Measurements from ENCODE around the gene THSD4.
"Not testable (repeated sequence)": the region's sequence is repeated elsewhere in the genome, so short reads cannot be mapped to it uniquely, and the experiment has no call there.

Gene THSD4

DNA sequence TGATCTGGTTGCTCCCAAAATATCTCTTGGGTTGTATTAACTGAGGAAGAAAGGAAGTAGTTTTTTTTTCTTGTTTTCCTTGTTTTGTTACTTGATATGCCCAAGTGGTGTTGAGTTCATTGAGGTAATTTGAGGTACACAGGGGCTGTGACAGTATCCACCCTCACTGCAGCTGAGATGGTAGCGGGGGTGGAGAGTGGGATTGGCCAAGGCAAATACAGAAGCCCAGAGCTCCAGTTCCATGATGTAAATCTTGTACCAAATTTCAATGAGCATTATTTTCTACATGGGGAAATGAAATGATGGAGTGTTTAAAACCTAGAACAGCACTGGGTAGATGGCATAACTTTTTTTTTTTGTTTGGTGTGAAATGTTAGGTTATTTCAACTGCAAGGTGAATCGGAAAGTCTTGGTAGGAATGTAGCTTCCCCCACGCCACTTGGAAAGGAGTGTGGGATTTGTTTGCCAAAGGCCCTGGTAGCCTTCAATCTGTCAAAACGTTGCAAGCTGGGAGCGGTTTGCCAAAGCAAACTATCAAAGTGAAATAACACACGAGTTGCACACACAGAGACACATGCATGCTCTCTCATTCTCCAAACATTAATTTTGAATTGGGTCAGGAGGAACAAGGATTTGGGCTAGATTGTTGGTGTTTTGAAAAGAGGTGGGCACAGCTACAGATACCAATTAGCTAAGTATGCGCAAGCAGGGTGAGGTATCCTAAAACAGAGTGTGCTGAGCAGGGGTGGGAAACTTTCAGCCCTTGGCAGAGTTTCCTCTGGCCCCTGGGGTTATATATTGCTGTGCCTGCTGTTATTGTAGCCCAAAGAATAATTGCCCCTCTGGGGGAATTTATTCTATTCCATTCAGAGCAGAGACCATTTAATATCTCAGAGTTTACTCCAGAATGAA, 34.6 kb downstream of the THSD4 start:
- DNase-seq (ENCODE audit: low spot score) = no peak

DNA sequence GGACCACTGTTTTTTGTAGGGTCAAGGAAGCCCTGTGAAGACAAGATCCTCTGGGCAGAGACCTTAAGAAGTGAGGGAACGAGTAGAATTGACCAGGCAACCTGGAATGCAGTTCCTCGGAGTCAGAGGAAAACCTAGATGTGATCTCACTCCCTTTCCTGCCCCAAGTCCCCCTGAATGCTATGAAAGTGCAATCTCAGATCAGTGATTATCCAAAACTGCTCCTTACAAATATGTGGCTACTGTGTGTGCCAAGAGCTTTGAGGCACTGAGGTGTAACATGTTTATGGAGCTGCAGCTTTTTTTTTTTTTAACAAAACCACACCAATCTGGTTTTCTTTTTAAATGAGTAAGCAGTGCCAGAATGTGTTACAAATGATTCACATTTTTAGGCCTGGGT, 35.8 kb downstream of the THSD4 start:
- no peak for DNase-seq (ENCODE audit: low spot score)

DNA sequence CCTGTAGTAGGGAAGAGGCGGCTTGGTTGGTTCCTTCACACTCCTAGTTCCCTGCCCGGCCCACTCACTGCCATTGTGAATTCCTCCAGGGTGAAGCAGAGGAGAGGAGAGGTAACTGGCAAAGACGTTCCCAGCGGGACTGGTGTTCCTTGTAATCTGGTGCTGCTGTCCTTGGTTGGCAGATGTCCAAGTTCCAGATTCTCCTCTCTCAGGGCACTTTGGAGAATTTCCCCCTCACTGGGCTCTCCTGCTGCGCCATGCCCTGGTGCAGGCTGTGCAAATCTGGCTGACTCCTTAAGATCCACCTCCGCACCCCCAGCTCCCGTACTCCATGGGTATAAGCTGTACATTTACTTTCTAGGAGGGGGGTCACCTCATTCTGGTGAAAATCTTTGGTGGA, 37.3 kb downstream of the THSD4 start:
- DNase-seq (ENCODE audit: low spot score) = no peak

DNA sequence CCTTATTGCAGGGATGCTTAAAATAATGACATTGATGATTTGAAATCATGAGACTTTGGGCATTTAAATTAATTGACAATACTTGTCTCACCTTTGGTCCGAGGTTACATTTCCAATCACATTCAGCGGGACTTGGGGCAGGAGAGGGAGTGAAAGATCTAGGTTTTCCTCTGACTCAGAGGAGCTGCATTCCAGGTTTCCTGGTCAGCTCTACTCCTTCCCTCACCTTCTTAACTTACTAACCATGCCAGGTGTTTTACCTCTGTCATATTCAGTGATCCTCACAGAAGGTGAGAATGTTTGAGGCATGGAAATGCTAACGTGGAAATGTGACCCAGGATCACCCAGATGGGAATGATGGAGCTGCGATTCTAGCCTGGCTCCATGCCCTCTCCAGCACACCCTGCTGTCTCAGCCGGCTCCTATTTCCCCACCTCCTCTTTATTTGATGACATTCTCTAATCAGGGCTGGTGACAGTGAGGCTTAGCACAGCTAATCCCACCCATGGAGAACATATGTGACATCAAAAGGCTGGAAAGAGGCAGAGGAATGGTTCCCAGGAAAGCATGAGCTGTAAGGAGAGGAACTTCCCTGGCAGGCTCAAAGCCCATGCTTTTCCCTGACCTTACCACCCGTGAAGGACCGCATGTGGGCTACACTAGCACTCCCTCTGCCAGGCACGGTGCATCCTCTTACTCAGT, 38.7 kb downstream of the THSD4 start:
- DNase-seq (ENCODE audit: low spot score) = no peak

DNA sequence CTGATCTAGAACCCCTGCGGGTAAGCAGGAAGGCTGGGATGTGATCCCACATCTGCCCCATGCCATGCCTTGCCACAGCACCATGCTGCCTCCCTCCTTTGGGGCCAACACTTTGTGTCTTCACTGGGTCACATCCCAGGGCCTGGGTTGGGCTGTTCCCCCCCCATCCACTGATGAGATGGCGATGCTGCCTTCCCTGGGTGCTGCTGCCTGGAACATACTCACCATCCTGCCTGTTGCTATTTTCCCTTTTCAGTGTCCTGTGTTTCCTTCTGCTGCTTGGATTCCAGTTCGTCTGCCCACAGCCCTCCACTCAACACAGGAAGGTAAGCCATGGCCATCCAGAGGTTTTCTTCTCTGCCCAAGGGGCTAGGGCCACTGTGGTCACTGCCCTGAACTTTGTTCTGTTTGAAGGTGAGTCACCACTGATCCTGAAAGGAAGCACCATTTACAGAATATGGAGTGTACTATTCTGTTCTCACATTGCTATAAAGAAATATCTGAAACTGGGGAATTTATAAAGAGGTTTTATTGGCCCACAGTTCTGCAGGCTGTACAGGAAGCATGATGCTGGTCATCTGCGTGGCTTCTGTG, 39.4 kb downstream of the THSD4 start:
- no peak for DNase-seq (ENCODE audit: low spot score)

DNA sequence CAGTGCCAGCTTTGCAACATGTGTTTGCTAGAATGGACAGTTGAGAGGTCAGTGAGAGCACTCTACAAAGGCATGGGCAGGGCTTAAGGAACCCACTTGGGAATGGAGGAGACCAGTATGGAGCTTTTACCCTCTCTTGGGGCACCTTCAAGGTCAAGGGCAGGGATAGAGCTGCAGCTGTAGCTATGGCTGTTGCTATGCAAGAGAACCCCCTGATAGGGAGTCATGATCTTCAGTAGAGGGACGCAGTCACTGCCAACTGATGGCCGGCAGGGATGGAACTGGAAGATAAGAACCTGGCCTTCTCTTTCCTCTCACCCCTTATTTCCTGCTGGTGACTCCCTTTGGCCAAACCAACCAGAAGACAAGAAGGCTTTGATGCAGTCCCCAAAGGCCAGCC, 40.3 kb downstream of the THSD4 start:
- no peak for DNase-seq (ENCODE audit: low spot score)

DNA sequence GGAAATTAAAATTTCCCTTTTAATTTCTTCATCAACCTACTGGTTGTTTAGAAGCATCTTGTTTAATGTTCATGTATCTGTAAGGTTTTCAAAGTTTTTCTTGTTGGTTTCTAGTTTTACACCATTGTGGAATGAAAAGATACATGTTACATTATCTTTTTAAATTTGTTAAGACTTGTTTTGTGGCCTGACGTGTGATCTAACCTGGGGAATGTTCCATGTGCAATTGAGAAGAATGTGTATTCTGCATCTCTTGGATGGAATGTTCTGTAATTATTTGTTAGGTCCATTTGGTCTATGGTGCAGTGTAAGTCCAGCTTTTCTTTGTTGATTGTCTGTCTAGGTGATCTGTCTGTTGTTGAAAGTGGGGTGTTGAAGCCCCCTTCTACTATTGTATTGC, 45.7 kb downstream of the THSD4 start:
- DNase-seq (ENCODE audit: low spot score) = no peak

DNA sequence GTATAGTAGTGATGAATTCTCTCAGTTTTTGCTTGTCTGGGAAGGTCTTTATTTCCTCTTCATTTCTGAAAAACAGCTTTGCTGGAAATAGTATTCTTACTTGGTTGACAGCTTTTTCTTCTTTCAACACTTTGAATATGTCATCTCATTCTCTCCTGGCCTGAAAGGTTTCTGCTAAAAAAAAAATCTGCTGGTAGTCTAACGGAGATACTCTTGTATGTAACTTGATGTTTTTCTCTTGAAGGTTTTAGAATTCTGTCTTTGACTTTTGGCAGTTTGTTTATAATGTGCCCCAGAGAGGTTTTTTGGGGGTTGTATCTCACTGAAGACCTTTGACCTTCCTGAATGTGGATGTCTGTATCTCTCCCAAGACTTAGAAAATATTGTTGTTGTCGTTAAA, 47.0 kb downstream of the THSD4 start:
- no peak for DNase-seq (ENCODE audit: low spot score)

DNA sequence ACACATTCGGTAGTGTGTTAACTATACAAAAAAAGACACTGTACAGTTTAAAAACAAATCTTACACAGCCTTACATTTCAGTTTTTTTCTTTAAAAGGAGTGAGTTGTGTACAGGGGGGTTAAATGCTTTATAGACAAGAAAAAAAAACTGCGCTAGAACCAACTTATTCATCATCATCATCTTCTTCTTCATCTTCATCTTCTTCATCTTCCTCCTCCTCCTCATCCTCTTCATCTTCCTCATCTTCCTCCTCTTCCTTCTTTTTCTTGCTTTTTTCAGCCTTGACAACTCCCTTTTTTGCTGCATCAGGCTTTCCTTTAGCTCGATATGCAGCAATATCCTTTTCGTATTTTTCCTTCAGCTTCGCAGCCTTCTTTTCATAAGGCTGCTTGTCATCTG, 49.3 kb downstream of the THSD4 start:
- DNase-seq (ENCODE audit: low spot score) = not testable (repeated sequence)

DNA sequence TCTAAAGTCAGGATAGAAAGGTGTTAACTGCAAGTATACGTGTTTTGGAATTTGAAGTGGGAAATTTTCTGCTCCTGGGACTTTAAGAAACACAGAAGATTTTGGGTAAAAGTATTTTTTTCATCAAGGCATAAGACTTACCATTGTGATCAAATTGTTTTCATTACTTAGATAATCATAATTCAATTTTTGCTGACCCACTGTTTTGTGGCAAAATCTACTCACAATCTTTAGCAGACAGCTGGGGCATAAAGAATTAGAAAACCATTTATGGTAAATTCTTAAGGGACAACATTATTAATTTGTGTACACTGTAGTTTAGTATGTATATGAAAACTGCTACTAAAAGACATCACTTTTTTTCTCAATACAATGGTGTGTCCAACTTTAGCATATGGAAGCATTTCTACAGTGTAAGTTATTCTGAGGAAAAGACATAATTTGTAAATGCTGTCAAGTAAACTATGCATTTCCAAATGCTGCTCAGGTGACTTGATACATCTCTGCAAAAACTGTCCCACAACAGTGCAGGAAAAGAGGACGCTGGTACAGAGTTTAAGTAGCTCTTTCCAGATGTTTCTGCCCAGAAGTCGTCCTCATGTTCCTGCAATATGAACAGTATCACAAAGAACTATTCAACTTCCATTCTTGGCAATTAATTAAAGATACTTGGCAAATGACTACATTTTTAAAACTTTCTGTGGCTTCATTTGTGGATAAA, 52.3 kb downstream of the THSD4 start:
- DNase-seq (ENCODE audit: low spot score) = no peak

DNA sequence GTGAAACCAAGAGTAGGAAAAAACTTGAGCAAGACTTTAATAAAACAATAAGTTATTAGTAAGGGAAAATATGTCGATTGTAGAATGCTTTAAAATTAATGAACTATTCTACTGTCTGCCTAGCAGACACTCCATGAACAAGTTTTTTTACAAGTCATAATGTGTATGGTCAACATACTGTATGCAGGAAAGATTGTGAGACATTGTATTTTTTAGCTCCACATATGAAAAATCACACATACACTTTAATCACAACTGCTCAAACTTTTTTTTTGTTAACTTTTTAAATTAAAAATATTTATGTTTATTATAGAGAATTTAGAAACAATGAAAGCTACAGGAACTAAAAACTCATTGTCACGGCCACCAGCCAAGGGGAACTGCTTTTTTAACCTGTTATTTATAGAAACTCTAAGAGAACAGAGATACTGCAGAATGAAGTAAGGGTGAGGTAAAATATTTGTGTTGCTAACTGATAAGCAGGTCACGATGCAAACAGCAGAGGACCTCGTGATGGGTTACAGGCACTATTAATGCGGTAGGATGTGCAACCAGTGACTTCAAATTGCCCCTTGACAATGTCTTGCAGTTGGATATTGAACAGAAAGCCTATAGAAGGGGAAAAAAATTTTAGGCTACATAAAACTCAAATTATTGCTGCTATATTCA, 53.0 kb downstream of the THSD4 start:
- DNase-seq (ENCODE audit: low spot score) = no peak

DNA sequence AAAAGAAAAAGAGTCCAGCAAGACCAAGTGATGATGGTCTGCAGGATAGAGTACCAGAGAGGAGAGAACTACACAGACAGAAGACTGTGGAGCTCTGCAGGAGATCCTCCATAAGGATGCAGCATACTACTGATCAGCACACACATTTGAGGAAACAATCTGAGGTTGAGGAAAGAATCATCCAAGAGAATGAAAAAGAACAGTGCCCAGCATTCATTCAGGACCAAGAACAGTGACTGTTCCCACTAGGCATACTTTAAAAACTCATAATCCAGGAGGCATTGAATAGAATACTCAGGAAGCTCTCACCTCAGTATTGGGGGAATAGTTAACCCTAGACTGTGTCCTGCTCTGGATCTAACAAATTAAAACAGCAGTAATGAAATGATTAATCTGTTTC, 54.9 kb downstream of the THSD4 start:
- no peak for DNase-seq (ENCODE audit: low spot score)

DNA sequence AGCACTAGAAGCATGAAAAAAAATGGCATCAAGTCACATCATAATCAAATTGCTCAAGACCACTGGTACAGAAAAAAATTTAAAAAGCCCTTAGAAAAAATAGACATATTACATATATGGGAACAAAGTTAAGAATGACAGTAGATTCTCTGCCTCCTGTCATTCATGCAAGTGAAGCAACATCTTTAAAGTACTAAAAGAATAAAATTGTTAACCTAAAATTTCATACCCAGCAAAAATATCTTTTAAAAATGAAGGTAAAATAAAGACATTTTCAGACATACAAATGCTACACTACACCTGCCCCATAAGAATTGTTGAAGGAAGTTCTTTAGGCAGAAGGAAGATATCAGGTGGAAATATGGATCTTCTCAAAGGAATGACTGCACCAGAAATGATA, 55.9 kb downstream of the THSD4 start:
- no peak for DNase-seq (ENCODE audit: low spot score)

DNA sequence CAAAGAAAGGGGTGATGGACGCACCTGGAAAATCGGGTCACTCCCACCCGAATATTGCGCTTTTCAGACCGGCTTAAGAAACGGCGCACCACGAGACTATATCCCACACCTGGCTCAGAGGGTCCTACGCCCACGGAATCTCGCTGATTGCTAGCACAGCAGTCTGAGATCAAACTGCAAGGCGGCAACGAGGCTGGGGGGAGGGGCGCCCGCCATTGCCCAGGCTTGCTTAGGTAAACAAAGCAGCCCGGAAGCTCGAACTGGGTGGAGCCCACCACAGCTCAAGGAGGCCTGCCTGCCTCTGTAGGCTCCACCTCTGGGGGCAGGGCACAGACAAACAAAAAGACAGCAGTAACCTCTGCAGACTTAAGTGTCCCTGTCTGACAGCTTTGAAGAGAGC, 59.1 kb downstream of the THSD4 start:
- not testable (repeated sequence) for DNase-seq (ENCODE audit: low spot score)

DNA sequence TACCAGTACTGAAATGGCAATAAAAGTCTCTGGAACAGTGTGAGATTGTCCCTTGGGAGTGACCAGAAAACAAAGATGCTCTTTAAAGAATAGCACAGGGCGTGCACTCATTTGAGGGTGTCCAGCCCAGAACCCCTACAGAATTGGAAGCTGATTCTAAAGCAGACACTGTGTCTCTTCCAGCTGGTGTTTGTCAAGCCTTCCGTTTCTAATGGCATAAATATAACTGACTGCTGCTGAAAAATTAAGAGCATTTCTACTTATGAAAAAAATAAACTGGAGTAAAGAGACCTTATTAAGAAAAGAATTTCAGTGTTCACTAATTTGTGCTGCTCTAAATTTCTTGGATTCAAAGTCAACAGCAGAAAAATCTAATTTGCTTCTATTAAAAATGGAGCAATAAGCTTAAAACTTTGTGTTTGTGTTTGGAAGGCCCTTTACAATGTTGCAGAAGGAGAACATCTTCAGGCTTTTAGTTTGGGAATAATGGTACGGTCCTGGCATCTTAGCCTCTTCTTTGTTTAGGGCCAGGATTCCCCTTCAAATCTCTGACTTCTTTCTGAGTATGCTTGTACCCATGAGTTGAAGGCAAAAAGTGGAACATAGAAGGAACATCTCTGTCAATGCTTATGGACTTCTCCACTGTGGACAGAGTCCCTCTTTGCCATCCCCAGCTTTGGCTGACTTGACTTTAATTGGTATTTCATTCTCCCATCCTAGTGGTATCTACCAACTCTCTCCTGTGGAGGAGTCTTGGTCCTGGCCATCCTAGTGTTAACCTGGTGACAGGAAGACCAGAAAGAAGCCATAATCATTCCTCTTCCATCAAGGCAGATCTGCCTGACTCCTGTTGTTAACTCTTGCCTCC, 65.9 kb downstream of the THSD4 start:
- DNase-seq (ENCODE audit: low spot score) = no peak

DNA sequence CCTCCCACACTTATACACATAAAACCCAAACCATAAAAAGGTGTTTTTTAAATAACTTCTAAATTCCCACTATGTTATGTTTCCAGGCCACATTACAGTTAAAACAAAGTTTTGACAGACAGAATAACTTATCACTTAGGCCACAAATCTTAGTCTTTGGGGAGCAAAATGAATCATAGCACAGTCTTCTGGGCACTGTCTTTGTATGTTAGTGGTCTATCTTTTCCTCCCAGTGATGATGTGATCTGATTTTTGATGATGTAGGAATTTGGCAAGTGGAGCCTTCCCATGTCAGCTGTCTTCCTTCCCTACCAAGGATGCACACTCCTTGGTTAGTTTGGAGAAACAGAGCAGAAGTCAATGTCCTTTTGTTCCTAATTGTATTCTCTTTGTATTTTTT, 67.3 kb downstream of the THSD4 start:
- DNase-seq (ENCODE audit: low spot score) = no peak

DNA sequence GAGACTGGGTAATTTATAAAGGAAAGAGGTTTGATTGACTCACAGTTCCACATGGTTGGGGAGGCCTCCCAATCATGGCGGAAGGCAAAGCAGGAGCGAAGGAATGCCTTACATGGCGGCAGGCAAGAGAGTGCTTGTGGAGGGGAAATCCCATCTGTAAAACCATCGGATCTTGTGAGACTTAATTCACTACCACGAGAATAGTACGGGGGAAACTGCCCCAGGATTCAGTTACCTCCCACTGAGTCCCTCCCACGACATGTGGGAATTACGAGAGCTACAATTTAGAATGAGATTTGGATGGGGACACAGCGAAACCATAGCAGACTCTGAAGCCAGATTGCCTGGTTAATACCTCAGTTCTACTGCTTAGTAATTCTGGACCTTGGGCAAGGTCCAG, 67.8 kb downstream of the THSD4 start:
- DNase-seq (ENCODE audit: low spot score) = no peak

DNA sequence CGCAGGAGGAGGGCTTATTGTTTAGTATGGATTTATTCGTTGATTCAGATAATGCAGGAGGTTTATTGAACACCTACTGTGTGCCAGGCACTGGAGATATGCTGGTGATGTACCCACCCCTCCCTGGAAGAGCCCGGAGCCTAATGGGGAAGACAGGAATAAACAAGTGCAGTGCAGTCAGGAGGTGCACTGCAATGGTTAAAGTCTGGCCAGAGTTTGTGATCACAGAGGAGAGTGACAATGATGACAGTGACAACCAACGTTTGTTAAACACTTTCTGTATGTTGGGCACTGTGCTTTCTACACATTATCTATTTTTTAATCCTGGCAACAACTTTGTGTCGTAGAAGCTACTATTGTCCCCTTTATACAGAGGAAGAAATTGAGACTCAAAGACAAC, 70.4 kb downstream of the THSD4 start:
- no peak for DNase-seq (ENCODE audit: low spot score)

DNA sequence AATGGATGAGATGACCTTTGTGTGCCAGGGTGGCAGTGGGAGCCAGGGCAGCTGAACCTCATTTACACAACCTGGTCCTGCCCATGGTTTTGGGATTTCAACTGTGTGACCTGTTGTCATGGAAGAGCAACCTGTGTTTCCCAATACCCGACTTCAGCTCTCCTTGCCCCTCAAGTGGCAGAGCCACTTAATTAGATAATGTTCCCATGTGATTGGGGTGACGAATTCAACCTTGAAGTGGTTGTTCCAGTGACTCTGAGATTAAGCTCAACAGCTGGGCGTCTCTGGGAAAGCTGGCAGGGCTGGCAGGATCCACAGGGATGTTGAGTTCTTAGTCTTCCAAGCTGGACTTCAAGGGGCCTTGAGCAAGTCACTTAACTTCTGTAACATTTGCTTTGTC, 71.0 kb downstream of the THSD4 start:
- no peak for DNase-seq (ENCODE audit: low spot score)

DNA sequence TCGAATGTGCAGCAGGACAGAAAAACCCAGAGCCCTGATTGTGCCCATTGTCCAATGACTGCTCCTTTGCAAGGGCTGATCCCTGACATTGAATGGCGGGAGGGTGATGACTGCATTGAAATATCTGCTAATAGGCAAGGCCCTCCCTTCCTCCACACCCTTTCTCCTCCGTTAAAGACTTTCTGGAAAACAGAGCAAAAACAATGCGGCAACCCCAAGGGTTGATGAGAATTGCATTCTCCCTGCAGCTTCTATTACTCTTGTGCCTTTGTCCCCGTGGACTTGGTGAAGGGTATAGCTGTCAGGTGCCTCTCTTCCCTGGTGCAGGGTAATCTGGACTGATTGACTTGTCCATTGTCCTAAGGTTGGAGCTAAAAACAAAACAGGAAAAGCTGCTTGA, 71.8 kb downstream of the THSD4 start:
- DNase-seq (ENCODE audit: low spot score) = no peak

DNA sequence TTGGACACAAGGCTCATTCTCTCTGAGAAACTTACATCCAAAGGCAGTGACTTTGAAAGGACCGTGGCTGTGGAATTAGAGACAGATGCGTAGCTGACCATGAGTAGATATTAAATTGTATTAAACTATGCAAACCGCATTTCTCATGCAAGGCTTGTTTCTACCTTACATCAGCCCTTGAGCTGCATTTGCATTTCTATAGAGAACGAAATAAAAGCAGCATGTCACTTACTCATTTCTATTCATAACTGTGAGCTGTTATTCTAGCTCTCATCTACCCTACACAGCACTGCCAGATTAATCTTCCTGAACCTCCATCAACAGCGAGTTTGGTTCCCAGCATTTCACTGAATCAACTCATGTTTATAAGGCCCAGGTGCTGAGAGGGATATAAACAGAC, 72.3 kb downstream of the THSD4 start:
- no peak for DNase-seq (ENCODE audit: low spot score)

Data from left forelimb (tissue), 1 donor.